ENCODE measurements around the gene GPR17.

Gene GPR17

GRCh38 chr2:127652786-127653357, 6.9 kb downstream of the GPR17 start:
- in situ Hi-C loops (cut with MboI; ENCODE audit: low sequenced_read_pairs): no loop called here

GRCh38 chr2:127653421-127654083, 7.6 kb downstream of the GPR17 start:
- in situ Hi-C loops (cut with MboI; ENCODE audit: low sequenced_read_pairs): no loop called here

GRCh38 chr2:127654084-127654837, 8.3 kb downstream of the GPR17 start:
- in situ Hi-C loops (cut with MboI; ENCODE audit: low sequenced_read_pairs): no loop called here

- in situ Hi-C loops (cut with MboI; ENCODE audit: low sequenced_read_pairs): no loop called here
Measured at GRCh38 chr2:127654838-127655175, 8.9 kb downstream of the GPR17 start.

- in situ Hi-C loops (cut with MboI; ENCODE audit: low sequenced_read_pairs): no loop called here
Measured at GRCh38 chr2:127655209-127656073, 9.5 kb downstream of the GPR17 start.

GRCh38 chr2:127656569-127657231, 10.7 kb downstream of the GPR17 start:
- in situ Hi-C loops (cut with MboI; ENCODE audit: low sequenced_read_pairs): no loop called here

- in situ Hi-C loops (cut with MboI; ENCODE audit: low sequenced_read_pairs): no loop called here
Measured at GRCh38 chr2:127657232-127657595, 11.3 kb downstream of the GPR17 start.

GRCh38 chr2:127658146-127658545, 12.2 kb downstream of the GPR17 start:
- in situ Hi-C loops (cut with MboI; ENCODE audit: low sequenced_read_pairs): no loop called here

- in situ Hi-C loops (cut with MboI; ENCODE audit: low sequenced_read_pairs): no loop called here
Measured at GRCh38 chr2:127658641-127659407, 12.9 kb downstream of the GPR17 start.

- in situ Hi-C loops (cut with MboI; ENCODE audit: low sequenced_read_pairs): no loop called here
Measured at GRCh38 chr2:127659408-127660290, 13.7 kb downstream of the GPR17 start.

GRCh38 chr2:127660291-127660578, 14.3 kb downstream of the GPR17 start:
- in situ Hi-C loops (cut with MboI; ENCODE audit: low sequenced_read_pairs): no loop called here

GRCh38 chr2:127661072-127661649, 15.2 kb downstream of the GPR17 start:
- in situ Hi-C loops (cut with MboI; ENCODE audit: low sequenced_read_pairs): no loop called here

GRCh38 chr2:127661949-127662510, 16.1 kb downstream of the GPR17 start:
- in situ Hi-C loops (cut with MboI; ENCODE audit: low sequenced_read_pairs): no loop called here

GRCh38 chr2:127662937-127663565, 17.1 kb downstream of the GPR17 start:
- in situ Hi-C loops (cut with MboI; ENCODE audit: low sequenced_read_pairs): no loop called here

GRCh38 chr2:127663566-127664064, 17.7 kb downstream of the GPR17 start:
- in situ Hi-C loops (cut with MboI; ENCODE audit: low sequenced_read_pairs): no loop called here

- in situ Hi-C loops (cut with MboI; ENCODE audit: low sequenced_read_pairs): no loop called here
Measured at GRCh38 chr2:127664065-127664894, 18.3 kb downstream of the GPR17 start.

- in situ Hi-C loops (cut with MboI; ENCODE audit: low sequenced_read_pairs): no loop called here
Measured at GRCh38 chr2:127664895-127665225, 18.9 kb downstream of the GPR17 start.
